ENCODE measurements around the gene LHFPL2. TPM values are rescaled to one million over a fixed set of nuclear protein-coding genes. Genes with fewer than 3 reads are reported as not detected.

Gene LHFPL2
- total RNA-seq, 1 donor from 2014 or later: 47.6 TPM

DNA sequence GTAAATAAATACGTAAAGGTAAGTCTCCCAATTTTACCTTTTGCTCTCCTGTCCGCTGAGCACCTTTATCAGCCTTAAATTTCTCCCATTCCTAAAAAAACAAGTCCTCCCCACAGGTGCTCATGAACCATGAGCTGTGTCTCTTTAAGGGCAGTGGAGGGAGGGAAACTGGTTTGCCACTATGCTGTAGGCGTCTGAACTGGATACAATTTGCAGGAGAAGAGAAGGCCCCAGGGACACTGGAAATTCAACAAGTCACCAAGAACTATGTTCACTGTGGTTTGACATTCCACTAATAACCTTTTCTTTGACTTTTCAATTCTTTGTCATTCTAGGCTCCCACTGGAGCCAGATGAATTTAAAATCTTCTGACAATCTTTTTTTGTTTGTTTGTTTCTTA lies 72.2 kb downstream of the LHFPL2 start:
- no peak for DNase-seq (ENCODE audit: low spot score)
- Mint-ChIP-seq H3K36me3 (ENCODE audit: low read depth, unreplicated experiment) (peaks cover 3% of the 10 kb centered on the region), H3K27me3 (ENCODE audit: unreplicated experiment) (no peaks in the 10 kb centered on the region), H3K9me3 (ENCODE audit: unreplicated experiment) (no peaks in the 10 kb centered on the region), H3K4me3 (ENCODE audit: unreplicated experiment) (no peak overlapping the region), H3K4me1 (ENCODE audit: unreplicated experiment) (peaks cover 16% of the 10 kb centered on the region), H3K27ac (ENCODE audit: unreplicated experiment) (no peak overlapping the region)
- TF ChIP-seq, protein P1, sequence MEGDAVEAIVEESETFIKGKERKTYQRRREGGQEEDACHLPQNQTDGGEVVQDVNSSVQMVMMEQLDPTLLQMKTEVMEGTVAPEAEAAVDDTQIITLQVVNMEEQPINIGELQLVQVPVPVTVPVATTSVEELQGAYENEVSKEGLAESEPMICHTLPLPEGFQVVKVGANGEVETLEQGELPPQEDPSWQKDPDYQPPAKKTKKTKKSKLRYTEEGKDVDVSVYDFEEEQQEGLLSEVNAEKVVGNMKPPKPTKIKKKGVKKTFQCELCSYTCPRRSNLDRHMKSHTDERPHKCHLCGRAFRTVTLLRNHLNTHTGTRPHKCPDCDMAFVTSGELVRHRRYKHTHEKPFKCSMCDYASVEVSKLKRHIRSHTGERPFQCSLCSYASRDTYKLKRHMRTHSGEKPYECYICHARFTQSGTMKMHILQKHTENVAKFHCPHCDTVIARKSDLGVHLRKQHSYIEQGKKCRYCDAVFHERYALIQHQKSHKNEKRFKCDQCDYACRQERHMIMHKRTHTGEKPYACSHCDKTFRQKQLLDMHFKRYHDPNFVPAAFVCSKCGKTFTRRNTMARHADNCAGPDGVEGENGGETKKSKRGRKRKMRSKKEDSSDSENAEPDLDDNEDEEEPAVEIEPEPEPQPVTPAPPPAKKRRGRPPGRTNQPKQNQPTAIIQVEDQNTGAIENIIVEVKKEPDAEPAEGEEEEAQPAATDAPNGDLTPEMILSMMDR (IDR thresholded peaks at IDR 0.05; ENCODE audit: unreplicated experiment): no peak

DNA sequence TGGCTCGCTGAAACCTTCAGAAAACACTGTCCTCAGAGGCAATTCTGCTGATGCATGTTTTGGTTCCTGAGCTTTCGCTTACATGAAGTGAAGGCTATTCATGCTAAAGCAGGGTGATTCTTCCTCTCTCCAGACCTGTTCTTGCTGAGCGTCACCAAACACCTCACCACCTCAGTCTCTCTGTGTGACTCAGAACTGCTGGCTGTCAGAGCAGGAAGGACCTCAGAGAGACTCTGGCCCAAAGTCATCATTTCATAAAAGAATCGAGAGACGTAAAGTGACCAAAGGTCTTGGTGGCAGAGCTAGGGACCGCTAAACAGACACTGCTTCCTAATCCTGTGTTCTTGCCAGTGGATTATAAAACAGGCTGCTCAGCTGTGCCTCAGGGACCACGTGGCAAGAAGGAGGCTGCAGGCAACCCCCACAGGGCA lies 73.8 kb downstream of the LHFPL2 start:
- H3K27me3 Mint-ChIP-seq (ENCODE audit: unreplicated experiment): no peaks in the 10 kb centered on the region
- no peak for DNase-seq (ENCODE audit: low spot score)
- no peak overlapping the region for H3K27ac Mint-ChIP-seq (ENCODE audit: unreplicated experiment)
- H3K4me3 Mint-ChIP-seq (ENCODE audit: unreplicated experiment): no peak overlapping the region
- TF ChIP-seq, protein P1 (IDR thresholded peaks at IDR 0.05; ENCODE audit: unreplicated experiment): no peak
- H3K4me1 Mint-ChIP-seq (ENCODE audit: unreplicated experiment): peaks cover 19% of the 10 kb centered on the region
- peaks cover 3% of the 10 kb centered on the region for H3K36me3 Mint-ChIP-seq (ENCODE audit: low read depth, unreplicated experiment)
- no peaks in the 10 kb centered on the region for H3K9me3 Mint-ChIP-seq (ENCODE audit: unreplicated experiment)

DNA sequence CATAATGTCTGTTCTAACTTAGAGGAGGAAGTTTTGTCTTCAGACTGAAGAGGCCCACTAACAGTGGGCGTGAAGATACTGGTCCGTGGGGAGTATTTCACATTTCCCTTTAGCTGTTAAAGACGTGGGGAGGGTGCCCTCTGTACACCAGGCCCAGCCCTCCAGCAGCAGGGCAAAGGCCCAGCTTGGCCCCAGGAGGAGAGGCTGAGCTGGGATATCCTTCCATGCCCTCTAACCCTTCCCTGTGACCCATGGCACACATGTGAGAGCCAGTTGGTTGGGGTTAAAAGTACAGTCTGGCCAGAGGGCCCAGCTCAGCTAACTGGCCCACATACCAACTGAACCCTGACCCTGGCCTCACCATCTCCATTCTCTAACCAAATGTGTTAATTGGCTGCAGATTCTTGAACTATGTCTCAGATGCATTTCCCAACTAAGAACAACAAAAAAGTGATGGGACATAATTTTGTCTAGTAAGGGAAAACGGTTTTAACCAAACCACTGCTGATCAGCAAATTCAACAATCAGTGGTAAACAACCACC lies 74.4 kb downstream of the LHFPL2 start:
- Mint-ChIP-seq H3K36me3 (ENCODE audit: low read depth, unreplicated experiment) (peaks cover 3% of the 10 kb centered on the region), H3K4me1 (ENCODE audit: unreplicated experiment) (peaks cover 23% of the 10 kb centered on the region), H3K27ac (ENCODE audit: unreplicated experiment) (no peak overlapping the region), H3K27me3 (ENCODE audit: unreplicated experiment) (no peaks in the 10 kb centered on the region), H3K9me3 (ENCODE audit: unreplicated experiment) (no peaks in the 10 kb centered on the region), H3K4me3 (ENCODE audit: unreplicated experiment) (no peak overlapping the region)
- TF ChIP-seq, protein P1 (IDR thresholded peaks at IDR 0.05; ENCODE audit: unreplicated experiment): no peak
- DNase-seq (ENCODE audit: low spot score): no peak

DNA sequence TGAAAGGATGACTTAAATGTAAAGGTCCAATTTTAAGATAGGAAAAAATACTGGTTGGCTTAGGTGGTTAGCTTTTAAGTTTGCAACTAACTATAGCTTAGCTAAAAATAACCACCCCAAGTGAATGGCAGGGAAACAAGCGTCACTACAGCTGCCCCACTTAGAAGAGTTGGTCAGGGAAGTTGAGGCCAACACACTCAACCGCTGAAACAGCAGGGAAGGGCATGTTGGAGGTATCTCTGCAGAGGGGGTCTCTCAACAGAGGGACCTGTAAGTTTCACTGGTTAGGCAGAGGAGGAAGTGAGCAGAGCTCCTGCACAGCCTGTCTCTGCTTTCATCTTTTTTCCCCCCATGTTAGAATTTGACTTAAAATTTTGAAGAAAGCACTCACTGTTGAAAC lies 75.3 kb downstream of the LHFPL2 start:
- TF ChIP-seq, protein P1 (IDR thresholded peaks at IDR 0.05; ENCODE audit: unreplicated experiment): no peak
- no peak overlapping the region for H3K4me3 Mint-ChIP-seq (ENCODE audit: unreplicated experiment)
- H3K27me3 Mint-ChIP-seq (ENCODE audit: unreplicated experiment): no peaks in the 10 kb centered on the region
- no peak for DNase-seq (ENCODE audit: low spot score)
- H3K36me3 Mint-ChIP-seq (ENCODE audit: low read depth, unreplicated experiment): peaks cover 3% of the 10 kb centered on the region
- no peaks in the 10 kb centered on the region for H3K9me3 Mint-ChIP-seq (ENCODE audit: unreplicated experiment)
- no peak overlapping the region for H3K27ac Mint-ChIP-seq (ENCODE audit: unreplicated experiment)
- peaks cover 32% of the 10 kb centered on the region for H3K4me1 Mint-ChIP-seq (ENCODE audit: unreplicated experiment)

DNA sequence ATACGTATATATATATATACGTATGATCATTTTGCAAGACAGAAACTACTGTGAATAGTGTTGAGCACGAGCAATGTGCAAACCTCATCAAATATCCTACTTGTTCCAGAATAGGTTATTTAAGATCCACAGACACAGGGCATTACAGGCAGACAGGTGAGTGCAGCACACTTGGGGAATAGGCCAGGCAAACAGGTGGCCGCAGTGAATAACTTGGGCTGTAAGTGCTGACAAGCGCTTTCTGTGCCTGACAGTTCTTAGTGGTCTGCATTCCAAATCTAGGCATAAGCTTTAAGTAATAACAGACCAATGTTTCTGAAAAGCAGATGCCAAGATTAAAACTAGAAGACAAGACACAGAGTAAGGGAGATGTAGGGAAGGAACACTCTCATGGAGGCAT lies 77.9 kb downstream of the LHFPL2 start:
- Mint-ChIP-seq H3K9me3 (ENCODE audit: unreplicated experiment) (no peaks in the 10 kb centered on the region), H3K4me1 (ENCODE audit: unreplicated experiment) (peaks cover 42% of the 10 kb centered on the region), H3K27ac (ENCODE audit: unreplicated experiment) (no peak overlapping the region), H3K4me3 (ENCODE audit: unreplicated experiment) (no peak overlapping the region), H3K27me3 (ENCODE audit: unreplicated experiment) (no peaks in the 10 kb centered on the region), H3K36me3 (ENCODE audit: low read depth, unreplicated experiment) (peaks cover 2% of the 10 kb centered on the region)
- no peak for DNase-seq (ENCODE audit: low spot score)
- TF ChIP-seq, protein P1 (IDR thresholded peaks at IDR 0.05; ENCODE audit: unreplicated experiment): no peak
